GM12892 (cell line): ENCODE data around the gene TNFAIP2.

ENCODE experiments used
- POLR2A ChIP-seq: IDR thresholded peaks from 2 replicates; pipeline ENCODE4 v1.6.1; 2011; ENCODE audit warnings: low read depth, low read length, control low read depth
- POLR2AphosphoS5 ChIP-seq: IDR thresholded peaks from 2 replicates; pipeline ENCODE4 v1.6.1; 2011; ENCODE audit warnings: low read depth, low read length, control low read depth

DNA sequence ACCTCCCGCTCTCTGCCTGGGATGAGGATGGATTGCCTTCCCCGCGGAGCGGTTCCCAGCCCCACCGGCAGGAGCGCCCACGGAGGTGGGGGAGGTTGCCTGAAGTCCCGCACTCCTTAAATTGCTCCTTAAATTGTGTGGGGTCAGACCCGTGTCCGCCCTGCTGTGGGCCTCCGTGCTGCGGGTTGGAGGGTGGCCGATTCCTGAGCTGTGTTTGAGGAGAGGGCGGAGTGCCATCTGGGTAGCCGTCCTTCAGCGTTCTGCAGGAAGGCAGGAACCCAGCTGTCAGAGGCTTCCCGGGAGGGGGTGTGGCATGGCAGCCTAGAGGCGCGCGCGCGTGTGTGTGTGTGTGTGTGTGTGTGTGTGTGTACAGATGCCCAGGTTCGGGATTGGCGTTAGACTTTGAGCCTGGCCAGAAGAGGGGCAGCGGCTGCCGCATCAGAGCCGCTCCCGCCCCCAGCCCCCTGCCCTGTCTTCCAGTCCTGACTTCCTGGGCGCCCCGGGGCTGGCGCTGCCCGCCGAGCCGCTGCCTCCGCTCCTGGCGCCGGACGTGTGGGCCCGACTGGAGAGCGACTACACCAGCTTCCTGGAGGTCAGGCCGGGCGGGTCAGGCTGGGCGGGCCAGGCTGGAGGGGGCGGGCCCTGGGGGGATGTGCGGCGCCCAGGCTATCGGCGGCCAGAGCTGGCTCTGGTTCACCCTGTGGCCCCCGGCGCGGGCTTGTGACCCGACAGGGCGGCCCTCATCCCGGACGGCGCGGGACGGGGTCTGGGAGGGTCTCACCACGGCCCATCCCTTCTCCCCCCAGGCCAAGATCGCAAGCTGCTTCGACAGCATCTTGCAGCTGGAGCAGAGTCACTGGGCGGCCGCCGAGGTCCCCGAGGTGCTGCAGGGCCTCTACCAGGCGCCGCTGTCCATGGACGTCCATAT lies 19.5 kb upstream of the TNFAIP2 start:
- TF ChIP-seq POLR2A: no peak
- no peak for TF ChIP-seq POLR2AphosphoS5
